ENCODE results near the gene CSNK1G2. TPM values are rescaled to one million over a fixed set of nuclear protein-coding genes. Genes with fewer than 3 reads are reported as not detected.

CSNK1G2 gene
- total and polyA plus RNA-seq, 2 experiments from 2014 or later = 39.6 to 147 TPM

GRCh38 chr19:1956122-1956494 is 15.1 kb downstream of the CSNK1G2 start:
- H3K27ac Mint-ChIP-seq = no peak overlapping the region
- peaks cover 88% of the 10 kb centered on the region for H3K79me2 ChIP-seq (replicated peaks; ENCODE audit: insufficient read depth)
- H3K9me2 ChIP-seq (ENCODE audit: insufficient read depth) = no peaks in the 10 kb centered on the region

More at GRCh38 chr19:1956122-1956494, 15.1 kb downstream of the CSNK1G2 start:
- H2AFZ ChIP-seq = no peak overlapping the region
- Mint-ChIP-seq H3K9me3 (no peaks in the 10 kb centered on the region), H3K27me3 (ENCODE audit: insufficient read depth, low read depth, poor library complexity) (peaks cover 2% of the 10 kb centered on the region), H3K4me3 (no peak overlapping the region), H3K4me1 (peaks cover 10% of the 10 kb centered on the region; the same call in 2 of the 3 replicates), H3K36me3 (ENCODE audit: low read depth) (0 out of 3 replicates have a peak, but pooled peaks cover 6% of the 10 kb centered on the region)
- no peak overlapping the region for H3K4me3 ChIP-seq
- H3K27ac ChIP-seq (ENCODE audit: low read depth) = no peak overlapping the region
- no peaks in the 10 kb centered on the region for H3K36me3 ChIP-seq (ENCODE audit: insufficient read depth)
- no peak overlapping the region for H3K4me2 ChIP-seq
- peaks cover 31% of the 10 kb centered on the region for H4K20me1 ChIP-seq (replicated peaks; ENCODE audit: insufficient read depth)
- no peaks in the 10 kb centered on the region; the same call in 1 of the 2 replicates for H3K4me1 ChIP-seq (ENCODE audit: insufficient read depth)
- no peaks in the 10 kb centered on the region for H3K27me3 ChIP-seq (ENCODE audit: insufficient read depth)
- ATAC-seq (no peak), DNase-seq (ENCODE audit: low spot score) (no peak)
- no peak for TF ChIP-seq EZH2phosphoT487 (IDR thresholded peaks at IDR 0.05; ENCODE audit: unreplicated experiment)
- no peak for TF ChIP-seq ZNF114 (CRISPR knock-in tag; IDR thresholded peaks at IDR 0.05)
- no peak for TF ChIP-seq POLR2AphosphoS5 (IDR thresholded peaks at IDR 0.05; ENCODE audit: low read depth)
- no peak for TF ChIP-seq ZNF331 (CRISPR knock-in tag; IDR thresholded peaks at IDR 0.05; ENCODE audit: low read depth)
- TF ChIP-seq JUNB (IDR thresholded peaks at IDR 0.05; ENCODE audit: unreplicated experiment) = no peak
- no peak for TF ChIP-seq REST (IDR thresholded peaks at IDR 0.05; ENCODE audit: unreplicated experiment)
- TF ChIP-seq NANOG (IDR thresholded peaks at IDR 0.05; ENCODE audit: borderline replicate concordance) = no peak
- no peak for TF ChIP-seq ZNF462 (CRISPR knock-in tag; IDR thresholded peaks at IDR 0.05)
- H3F3A ChIP-seq (replicated peaks; ENCODE audit: low read depth) = no peaks in the 10 kb centered on the region

Measured in GM23338 (cell line).